OCI-LY3 (cell line): Measurements from ENCODE around the gene ATG16L2.

ENCODE experiments used
- EZH2phosphoT487 ChIP-seq: fragments of 200-600 bp; shearing (Covaris generic); IDR thresholded peaks from 2 replicates; pipeline ENCODE4 v1.6.1; 2018; ENCODE audit warnings: antibody characterized with exemption, mixed run types, low read depth
- TF ChIP-seq, protein P1 (sequence below): fragments of 200-600, 300-600 bp; sonication (generic); IDR thresholded peaks from 2 replicates; pipeline ENCODE4 v1.5.1; 2014; ENCODE audit warnings: antibody characterized with exemption, low read length, low read depth

DNA sequence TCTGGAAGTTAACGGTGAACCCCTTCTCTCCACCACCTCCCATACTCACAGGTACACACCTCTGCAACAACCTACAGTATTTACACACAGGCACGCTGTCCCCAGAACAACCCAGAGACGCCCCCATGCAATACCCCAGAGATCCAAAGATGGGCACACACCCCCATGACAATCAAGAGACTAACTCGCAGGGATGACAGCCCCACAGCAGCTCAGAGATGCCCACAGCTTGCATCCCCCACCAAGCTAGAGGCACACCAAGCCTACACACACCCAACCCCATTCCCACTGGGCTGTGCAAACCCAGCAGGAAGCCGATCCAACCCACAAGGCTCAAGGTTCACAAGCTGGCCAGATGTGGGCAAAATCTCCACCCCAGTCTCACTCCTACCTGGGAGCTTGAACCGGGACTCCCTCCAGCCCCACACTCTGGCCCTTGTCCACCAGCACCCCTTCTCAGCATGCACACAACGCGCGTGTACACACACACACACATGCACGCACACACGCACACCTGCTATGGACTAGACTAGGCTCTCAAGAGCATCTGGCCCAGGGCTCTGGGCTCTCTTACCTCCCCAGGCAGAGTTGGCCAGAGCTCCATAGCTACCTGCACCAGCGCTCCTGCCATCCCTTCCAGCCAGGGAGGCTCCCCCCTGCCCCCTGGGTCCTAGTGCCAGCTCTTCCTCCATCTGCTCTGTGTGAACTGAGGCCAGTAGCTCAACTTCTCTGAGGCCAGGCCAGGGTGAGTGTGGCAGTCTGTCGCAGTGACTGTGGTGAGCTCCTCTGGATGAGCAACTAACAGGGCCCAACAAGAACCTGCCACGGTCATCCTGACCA is 31.9 kb upstream of the ATG16L2 start:
- TF ChIP-seq, protein P1, sequence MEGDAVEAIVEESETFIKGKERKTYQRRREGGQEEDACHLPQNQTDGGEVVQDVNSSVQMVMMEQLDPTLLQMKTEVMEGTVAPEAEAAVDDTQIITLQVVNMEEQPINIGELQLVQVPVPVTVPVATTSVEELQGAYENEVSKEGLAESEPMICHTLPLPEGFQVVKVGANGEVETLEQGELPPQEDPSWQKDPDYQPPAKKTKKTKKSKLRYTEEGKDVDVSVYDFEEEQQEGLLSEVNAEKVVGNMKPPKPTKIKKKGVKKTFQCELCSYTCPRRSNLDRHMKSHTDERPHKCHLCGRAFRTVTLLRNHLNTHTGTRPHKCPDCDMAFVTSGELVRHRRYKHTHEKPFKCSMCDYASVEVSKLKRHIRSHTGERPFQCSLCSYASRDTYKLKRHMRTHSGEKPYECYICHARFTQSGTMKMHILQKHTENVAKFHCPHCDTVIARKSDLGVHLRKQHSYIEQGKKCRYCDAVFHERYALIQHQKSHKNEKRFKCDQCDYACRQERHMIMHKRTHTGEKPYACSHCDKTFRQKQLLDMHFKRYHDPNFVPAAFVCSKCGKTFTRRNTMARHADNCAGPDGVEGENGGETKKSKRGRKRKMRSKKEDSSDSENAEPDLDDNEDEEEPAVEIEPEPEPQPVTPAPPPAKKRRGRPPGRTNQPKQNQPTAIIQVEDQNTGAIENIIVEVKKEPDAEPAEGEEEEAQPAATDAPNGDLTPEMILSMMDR = no peak
- TF ChIP-seq EZH2phosphoT487 = no peak
